Measurements from ENCODE around the gene TIGD6.
A peak's percentile ranks its signal among the peaks of the same experiment; 100 is the strongest.
"Not testable (repeated sequence)": the region's sequence is repeated elsewhere in the genome, so short reads cannot be mapped to it uniquely, and the experiment has no call there.

The TIGD6 gene

DNA sequence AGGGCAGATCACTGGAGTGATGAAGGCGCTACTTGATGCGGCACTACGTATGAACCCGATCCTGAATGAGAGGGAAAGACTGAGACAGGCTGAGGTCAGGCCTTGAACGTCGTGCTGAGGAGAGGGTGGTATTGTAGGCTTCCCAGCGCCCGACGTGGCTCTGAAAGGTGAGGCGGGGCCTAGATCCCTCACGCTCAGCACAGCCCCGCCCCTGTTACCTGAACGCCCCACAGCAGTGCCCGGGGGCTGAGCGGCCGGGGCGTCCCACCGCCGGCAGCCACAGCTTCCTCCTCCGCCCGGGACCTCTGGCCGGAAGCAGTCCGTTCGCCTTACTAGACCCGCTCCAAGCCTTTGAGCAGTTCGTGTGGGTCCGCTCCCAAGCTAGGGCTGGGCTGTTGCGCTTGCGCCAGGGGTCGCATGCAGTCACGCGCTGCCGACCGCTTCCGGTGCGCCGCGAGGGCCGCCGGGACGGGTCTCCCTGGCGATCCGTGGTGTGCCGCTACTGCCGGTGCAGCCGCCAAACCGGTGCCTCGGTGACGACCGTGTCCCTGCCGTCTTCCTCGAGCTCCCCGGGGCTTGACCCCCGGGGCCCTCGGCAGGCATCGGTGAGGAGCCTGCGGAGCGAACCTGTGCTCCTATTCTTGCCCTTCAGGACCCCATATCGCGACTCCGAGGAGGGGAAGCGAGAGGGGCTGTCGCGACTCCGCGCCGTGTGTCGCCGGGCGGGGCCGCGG lies at the start of gene TIGD6, which contains the start of gene HMGXB3:
Gene TIGD6, minus strand, starts transcription at position 399 of the 734 bp plus-strand sequence. CDS start 4,306 bp downstream, outside the sequence.
Gene HMGXB3, plus strand, starts transcription at position 484 of the 734 bp plus-strand sequence. CDS start 4,114 bp downstream, outside the sequence.
- peak; percentile 93 for DNase-seq

DNA sequence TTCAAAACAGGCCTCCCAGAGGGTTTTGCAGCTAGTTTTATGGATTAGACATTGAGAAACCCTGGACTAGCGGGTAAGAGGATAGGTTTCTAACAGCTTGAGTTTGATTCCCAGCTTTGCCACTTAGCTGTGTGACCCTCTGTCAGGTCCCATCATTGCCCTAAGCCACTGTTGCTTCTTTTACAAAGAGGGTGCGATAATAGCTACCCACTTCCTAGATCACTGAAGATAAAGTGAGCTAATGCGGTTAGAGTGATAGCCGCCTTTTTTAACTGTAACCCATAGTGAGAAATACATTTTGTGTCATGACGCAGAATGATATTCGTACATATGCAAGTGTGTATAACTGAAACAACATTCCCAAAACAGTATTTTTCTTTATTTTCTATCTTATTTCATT lies 45.6 kb upstream of the TIGD6 start:
- no peak for DNase-seq

DNA sequence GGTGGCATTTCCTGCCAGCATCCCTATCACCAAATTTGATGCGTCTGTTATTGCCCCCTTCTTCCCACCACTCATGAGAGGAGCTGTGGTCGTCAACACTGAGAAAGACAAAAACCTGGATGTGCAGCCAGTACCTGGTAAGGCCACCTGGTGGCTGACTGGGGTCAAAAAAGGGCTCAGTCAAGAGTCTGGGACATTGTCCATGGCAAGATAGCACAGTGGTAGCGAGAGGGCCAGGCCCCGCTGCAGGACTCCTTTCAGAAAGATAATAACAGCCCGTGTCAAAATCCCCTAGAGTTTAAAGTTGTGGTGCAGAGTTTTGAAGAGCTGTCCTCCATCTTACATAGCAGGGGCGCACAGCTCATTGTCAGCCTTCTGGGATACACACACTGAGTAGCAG lies 45.1 kb upstream of the TIGD6 start:
- no peak for DNase-seq

DNA sequence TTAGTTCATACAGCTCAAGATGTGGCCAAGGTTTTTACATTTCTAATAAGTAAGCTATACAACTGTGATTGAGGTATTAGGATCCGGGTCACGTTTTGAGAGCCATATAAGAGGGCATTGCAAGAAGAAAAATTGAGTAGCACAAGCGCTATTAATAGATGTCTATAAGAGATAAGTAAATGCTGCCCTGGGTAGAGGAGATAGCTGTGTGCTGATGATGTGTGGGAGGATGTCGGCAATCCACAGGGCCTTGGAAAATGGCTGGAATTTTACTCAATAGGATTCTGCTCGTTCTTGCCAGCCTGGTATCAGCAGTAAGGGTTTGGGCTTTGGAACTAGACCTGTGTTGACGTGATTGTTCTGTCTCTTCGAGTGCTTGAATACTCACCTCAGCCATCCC lies 44.3 kb upstream of the TIGD6 start:
- no peak for DNase-seq

DNA sequence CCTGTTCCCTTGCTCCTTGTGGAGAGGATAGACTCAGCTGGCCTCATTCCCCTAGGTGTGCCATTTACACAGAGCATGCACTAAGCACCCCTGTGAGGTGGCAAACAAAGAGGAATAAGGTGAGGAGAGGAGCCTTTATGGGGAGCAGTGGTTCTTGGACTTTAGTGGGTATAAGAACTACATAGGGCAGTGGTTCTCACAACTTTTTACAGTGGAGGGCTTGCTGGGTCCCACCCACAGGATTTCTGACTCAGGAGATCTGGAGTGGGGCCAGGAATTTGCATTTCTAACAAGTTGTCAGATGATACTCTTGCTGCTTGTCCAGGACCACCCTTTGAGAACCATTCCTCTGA lies 43.9 kb upstream of the TIGD6 start:
- no peak for DNase-seq

DNA sequence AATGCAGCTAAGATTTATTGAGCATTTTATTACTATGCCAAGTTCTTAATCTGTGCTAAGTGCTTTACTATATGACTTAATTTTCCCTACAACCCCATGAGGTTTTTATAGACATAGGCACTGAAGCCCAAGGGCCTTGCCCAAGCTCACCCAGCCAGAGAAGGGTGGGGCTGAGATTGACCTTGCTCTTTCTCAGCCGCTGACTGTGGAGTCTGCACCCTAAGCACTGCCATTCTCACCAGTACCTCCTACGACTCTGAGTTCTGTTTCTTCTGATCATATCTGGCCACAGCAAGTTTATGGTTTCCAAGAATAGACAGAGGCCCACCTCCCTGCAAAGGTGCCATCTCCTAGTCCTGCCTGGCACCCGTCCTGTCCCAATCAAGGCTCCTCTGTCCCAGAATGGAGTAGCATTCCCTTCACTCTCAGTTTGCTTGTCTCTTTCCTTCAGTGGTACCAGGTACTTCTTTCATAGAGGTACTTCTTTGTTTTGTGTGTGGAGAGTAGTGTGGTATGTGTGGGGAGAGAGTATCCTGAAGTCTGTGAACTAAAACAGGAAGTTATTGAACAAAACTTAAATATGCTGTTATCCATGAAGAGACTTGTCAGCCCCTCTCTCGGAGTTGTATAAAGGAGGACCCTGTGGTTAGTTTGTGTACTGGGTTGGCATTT lies 43.3 kb upstream of the TIGD6 start:
- no peak for DNase-seq

DNA sequence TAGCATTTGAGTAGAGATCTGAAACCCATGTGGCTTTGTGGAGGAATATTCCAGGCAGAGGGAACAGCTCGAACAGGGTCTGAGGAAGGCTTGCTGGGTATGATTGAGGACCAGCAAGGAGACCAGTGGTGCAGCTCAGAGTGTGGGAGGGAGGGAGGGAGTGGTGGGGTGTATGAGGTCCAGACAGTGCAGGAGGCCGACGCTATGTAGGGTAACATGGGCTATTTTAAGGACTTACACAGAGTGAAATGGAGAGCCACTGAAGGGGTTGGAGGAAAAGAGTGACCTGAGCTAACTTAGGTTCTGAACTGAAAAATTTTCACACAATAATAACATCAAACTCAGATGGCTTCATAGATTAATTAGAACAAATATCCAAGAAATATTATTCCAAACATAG lies 42.0 kb upstream of the TIGD6 start:
- no peak for DNase-seq

DNA sequence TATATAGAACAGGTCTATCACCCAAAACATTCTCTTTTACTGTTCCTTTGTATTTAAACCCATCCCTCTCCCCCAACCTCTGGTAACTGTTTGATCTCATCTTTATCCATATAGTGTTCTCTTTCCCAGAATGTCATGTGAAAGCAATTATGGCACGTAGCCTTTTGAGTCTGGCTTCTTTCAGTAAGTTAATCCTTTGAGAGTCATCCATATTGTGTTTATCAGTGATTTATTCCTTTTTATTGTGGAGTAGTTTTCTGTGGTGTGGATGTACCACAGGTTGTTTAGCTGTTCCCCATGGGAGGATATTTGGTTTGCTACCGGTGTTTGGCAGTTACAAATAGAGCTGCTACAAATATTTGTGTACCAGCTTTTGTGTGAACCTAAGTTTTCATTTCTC lies 38.1 kb upstream of the TIGD6 start:
- DNase-seq, result no peak

DNA sequence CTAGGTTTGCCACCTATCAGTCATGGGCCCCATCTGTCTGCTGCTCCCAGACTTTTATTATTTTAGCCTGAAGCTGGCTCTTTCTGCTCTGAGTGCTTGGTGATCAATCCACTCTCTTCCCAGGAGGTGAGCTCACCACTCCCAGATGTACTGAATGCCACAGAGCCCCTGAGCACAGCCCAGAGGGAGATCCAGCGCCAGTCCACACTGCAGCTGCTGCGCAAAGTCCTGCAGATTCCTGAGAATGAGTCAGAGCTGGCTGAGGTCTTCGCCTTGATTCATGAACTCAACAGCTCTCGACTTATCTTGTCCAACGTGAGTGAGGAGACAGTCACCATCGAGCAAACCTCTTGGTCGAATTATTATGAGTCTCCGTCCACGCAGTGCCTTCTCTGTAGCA lies 36.1 kb upstream of the TIGD6 start:
- no peak for DNase-seq

DNA sequence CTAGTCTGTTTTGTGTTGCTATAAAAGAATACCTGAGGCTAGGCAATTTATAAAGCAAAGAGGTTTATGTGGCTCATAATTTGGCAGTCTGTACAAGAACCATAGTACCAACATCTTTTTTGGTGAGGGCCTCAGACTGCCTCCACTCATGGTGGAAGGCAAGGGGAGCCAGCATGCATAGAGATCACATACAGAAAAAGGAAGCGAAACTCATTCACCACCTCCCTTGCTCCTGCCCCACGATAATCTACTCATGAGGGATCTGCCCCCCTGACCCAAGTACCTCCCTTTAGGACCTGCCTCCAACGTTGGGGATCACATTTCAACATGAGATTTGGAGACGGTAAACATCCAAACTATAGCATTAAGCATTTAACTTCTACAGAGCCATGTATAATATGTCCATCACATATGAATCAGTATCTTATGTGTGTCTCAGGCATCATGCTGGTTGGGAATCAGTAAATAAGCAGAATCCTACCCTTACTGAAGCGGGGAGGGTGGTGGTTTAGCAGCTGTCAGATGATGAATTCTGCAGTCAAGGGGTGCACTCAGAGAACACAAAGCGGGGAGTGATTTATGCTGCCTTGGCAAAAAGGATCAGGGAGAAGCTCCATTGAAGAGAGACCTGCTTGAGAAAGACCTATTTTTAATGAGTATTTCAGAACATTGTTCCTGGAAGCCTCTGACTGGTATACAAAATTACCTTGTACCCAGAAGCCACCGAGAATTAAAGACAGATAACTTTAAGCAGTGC lies 34.9 kb upstream of the TIGD6 start:
- DNase-seq, result no peak

DNA sequence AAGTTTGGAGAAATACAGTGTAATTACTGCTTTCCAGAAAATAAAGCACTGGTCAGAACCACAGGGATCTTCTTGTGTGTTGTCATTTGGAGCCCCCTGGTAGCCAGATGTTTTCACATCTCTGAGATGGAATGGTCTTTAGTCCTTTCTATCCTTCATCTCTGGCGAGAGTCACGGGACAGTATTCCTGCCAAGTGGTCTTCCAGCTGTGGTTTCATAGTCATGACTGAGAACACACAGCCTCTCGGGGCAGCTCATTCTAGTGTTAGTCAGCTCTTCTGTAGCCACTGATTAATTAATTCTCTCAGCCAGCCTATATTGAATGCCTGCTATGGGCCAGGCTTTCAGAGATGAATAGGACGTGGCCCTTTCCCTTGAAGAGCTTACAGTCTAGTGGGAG lies 34.2 kb upstream of the TIGD6 start:
- DNase-seq, result no peak

DNA sequence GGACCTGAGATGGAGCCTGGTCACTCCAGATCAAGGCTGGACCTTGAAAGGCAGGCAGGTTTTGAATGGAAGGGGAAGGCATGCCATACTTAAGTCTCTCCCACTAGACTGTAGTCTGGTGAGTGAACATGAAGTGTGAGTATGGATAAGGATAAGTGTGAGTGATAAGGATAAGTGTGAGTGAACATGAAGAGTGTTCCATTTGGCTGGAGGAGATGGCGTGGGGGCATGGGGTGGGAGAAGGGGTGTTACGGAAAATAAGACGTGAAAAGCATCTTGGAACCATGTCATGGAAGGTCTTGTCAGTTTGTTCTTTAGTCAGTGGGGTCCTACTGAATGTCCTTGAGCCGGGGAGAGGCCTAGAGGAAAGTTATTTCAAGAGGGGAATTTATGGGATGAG lies 32.9 kb upstream of the TIGD6 start:
- DNase-seq, result no peak

DNA sequence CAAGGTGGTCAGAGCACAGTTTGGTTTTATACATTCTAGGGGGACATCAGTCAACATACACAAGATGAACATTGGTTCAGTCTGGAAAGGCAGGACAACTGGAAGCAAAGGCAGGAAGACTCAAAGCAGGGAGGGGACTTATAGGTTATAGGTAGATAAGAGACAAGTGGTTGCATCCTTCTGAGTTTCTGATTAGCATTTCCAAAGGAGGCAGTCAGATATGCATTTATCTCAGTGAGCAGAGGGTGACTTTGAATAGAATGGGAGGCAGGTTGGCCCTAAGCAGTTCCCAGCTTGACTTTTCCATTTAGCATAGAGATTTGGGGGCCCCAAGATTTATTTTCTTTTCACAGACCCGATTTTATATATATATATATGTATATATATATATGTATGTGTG lies 27.6 kb upstream of the TIGD6 start:
- DNase-seq, result not testable (repeated sequence)

DNA sequence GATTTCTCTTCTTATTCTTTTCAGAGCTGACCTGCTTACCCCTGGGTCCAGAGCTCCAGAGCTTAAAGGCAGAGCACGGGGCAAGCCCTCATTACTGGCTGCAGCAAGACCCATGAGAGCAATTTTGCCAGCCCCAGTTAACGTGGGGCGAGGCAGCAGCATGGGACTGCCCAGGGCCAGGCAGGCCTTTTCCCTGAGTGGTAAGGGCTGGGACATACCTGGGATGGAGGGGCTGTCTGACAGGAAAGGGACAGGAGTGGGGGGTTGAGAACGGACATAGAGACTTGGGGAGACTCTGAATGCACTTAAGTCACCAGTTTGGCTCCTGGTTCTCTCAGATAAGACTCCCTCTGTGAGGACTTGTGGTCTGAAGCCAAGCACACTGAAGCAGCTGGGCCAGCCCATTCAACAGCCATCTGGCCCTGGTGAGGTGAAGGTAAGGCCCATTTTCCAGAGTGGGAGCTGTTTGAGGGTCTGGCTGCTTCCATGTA lies 26.3 kb upstream of the TIGD6 start:
- no peak for DNase-seq

DNA sequence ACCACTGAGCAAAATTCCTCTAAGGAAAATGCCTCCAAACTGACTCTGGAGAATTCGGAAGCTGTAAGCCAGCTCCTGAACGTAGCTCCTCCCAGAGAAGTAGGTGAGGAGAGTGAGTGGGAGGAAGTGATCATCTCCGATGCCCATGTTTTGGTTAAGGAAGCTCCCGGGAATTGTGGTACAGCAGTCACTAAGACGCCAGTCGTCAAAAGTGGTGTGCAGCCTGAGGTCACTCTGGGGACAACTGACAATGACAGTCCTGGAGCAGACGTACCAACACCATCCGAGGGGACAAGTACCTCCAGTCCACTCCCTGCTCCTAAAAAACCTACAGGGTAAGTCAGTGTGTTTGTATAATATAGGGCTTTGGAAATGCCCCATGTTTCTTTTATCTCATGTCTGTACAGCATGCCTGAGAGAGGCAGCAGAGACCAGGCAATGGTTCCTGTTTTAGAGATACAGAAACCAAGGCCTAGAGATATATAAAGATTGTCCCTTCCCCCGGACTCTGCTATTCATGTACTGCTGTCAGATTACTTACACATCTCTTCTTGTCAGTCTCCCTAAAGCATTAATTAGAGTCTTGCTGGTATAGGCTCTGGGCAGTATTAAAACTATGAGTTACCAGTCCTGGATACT lies 24.0 kb upstream of the TIGD6 start:
- no peak for DNase-seq

DNA sequence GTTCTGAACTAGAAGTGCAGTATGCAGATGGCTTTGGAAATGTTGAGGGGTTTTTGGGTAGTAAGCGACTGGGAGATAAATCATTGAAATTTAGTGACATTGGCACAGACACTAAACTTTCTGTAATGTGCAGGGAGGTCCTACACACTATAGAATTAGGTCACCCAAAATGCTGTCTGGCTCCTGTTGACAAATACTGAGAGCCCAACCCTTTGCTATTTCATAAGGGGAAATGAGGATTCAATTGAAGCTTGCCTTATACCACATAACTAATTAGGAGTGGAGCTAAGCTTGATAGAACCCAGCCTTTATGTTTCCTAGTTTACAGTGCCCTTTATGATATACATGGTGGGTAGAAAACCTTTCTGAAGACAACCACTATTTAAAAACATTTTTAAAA lies 22.7 kb upstream of the TIGD6 start:
- no peak for DNase-seq

DNA sequence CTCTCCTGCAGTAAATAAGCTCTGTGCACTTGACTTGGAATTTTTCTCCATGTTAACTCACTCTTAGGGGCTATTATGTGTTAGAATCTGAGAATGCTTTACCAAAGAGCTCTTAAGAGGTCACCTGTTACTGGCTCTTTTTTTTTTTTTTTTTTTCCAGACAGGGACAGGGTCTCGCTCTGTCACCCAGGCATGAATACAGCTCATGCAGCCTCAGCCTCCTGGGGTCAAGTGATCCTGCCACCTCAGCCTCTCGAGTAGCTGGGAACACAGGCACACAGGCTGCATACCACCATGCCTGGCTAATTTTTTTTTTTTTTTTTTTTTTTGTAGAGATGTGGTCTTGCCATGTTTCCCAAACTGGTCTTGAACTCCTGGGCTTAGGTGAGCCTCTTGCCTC lies 22.2 kb upstream of the TIGD6 start:
- no peak for DNase-seq

DNA sequence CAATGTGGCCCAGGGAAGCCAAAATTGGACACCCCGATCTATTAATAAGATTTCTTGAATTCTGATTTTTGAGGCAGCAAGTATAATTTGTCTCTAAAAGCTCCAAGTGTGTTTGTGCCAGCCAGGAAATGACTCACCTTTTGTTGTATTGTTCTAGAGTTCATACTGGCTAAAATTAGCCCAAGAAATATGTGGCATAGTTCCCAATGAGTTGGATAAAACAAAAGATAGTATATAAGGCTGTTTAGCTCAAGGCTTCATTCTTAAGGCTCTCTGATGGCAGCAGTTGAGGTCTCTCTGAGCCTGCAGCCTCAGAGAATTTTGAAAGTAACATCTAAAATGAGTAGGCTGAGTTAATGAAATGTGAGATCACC lies 21.7 kb upstream of the TIGD6 start:
- DNase-seq, result no peak

DNA sequence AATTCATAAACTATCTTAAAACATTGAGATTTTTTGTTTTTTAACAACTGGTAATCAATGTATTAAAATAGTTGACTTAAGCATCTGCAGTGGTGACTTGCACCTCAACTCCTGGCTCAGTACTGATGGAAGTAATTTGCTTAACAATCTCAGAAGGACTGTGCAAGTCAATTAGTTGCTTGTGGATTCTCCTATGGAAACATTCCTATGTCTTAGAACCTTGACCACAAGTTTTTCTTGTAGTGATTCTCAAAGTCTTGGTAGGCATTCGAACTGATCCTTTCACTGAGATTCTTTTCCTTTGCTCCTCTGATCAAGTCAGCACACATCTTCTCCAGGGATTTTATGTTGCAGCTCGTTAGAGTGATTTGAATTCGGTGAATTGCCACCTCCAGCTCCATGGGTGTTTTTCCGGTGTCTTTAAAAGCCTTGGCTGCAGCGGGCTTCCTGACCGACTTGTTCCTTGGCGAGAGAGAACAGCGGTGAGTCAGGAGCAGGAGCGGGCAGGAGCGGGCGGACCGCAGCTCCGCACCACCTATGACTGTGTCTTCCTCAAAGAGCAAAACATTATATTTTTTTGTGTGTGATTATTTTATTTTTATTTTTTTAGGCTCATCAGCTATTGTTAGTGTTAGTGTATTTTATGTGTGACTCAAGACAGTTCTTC lies 21.2 kb upstream of the TIGD6 start:
- DNase-seq, result no peak

DNA sequence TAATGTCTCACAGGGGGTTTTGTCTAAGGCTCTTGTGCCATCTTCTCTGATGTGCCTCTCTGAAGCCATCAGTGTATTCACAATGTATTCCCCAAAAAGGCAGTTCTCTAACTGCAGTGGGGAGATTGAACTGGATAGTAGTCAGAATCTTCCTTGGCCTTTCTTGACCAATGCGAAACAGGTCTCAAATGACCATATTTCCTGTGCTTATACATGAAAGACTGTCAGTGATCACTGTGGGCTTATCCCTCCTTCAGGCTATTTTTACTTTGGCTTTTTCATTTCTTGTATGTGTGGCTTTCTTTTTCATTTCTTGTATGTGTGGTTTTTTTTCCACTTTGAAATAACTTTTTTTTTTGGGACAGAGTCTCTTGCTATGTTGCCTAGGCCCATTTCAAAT lies 19.8 kb upstream of the TIGD6 start:
- DNase-seq, result no peak

DNA sequence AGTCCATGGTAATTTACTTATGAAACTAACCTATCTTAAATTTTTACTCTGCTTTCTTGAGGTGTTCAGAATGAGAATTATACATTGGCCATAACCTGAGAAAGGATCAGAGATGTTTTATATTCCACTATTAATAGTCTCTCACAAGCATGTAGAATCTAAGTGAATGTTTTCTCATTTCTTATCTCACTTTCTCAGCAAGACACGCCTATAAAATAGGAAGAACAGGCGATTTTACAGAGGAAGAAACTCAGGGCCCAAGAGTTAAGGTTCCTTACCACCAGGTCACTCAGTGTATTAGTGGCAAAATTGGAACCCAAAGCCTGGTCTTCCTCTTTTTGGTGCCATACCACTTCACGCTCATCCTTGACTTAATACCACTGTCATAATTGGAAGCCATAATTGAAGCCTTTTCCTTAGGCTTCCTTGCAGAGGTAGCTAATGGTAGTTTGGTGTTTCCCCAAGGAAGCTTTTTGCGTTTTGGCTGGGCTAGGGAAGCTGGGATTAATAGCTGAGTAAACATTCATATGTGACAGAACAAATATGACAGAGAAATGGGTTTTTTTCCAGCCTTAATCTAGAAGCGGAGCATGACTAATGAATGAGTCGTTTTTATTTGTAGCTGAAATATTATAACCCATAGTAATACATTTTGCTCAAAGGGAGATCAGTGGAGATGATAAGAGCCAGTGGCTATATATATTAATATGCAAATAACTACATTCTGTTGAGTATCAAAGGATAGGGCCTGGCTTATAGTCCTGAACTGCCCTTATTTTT lies 17.0 kb upstream of the TIGD6 start:
- DNase-seq, result no peak

DNA sequence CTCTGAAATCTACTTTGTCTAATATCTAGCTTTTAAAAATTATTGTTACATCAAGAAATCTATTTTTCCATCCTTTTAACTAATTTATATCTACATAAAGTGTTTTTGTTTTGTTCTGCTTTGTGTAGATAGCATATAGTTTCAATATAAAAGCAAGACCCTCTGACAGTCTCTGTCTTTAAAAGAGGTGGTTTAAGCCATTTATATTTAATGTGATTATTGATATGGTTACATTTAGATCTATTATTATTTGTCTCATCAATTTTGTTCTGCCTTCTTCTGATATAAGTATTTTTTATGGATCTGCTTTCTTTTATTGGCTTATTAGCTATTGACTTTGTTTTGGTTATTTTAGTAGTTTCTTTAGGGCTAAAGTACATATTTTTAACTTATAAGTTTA lies 16.1 kb upstream of the TIGD6 start:
- no peak for DNase-seq

Measured in stimulated activated CD4-positive, alpha-beta T cell treated with anti-CD3 and anti-CD28 coated beads, Interleukin-1b, Interleukin-23, amount 100 ng/mL, for 48 hours (primary cell).